IMR-90 (cell line): Measurements from ENCODE around the gene ARHGEF17. TPM values are rescaled to one million over a fixed set of nuclear protein-coding genes. Genes with fewer than 3 reads are reported as not detected.

Experiments used
- ATAC-seq: fragments of 200-7000 bp; cut with Tn5 transposase; 2 replicates; pipeline ENCODE4 v1.9.1; 2020; ENCODE audit warnings: low read depth, mild to moderate bottlenecking, moderate library complexity
- BruUV-seq: library from RNA; stranded (reverse); fragments of 400-500 nt; replicated peaks from 2 replicates; lab custom pipeline; 2021; lab: Mats Ljungman, UMichigan
- CTCF ChIA-PET: fragments of 300-600 bp; formaldehyde crosslinking; extraction: SDS; loops from one replicate; lab custom pipeline; 2021; ENCODE audit warnings: antibody characterized with exemption; lab: Yijun Ruan, JAX
- POLR2A ChIA-PET: fragments of 300-600 bp; sonication (Branson Sonifier 250); formaldehyde crosslinking; loops from one replicate; lab custom pipeline; 2022; ENCODE audit warnings: antibody characterized with exemption; ENCODE audit not compliant: unreplicated experiment; lab: Charles Lee
- DNase-seq: peaks from one replicate; pipeline ENCODE4 v3.0.0; 2013
- H2AFZ ChIP-seq: replicated peaks from 2 replicates; pipeline ENCODE3; 2013; ENCODE audit warnings: low read length, mild to moderate bottlenecking; ENCODE audit not compliant: poor library complexity
- H2AK5ac ChIP-seq: 2 replicates; pipeline ENCODE4 v1.6.1; 2013; ENCODE audit warnings: low read depth, low read length, inconsistent platforms
- H2AK9ac ChIP-seq: replicated peaks from 2 replicates; pipeline ENCODE3; 2013; ENCODE audit warnings: mild to moderate bottlenecking, low read depth, low read length, moderate library complexity; ENCODE audit not compliant: poor library complexity
- H2BK120ac ChIP-seq: 2 replicates; pipeline ENCODE4 v1.6.1; 2013; ENCODE audit warnings: low read depth, low read length, inconsistent platforms
- H2BK15ac ChIP-seq: 3 replicates; pipeline ENCODE4 v1.6.1; 2013; ENCODE audit warnings: low read depth, low read length, inconsistent platforms
- H2BK20ac ChIP-seq: 2 replicates; pipeline ENCODE4 v1.6.1; 2013; ENCODE audit warnings: low read depth, mild to moderate bottlenecking, inconsistent platforms, low read length, moderate library complexity
- H2BK5ac ChIP-seq: 2 replicates; pipeline ENCODE4 v1.6.1; 2013; ENCODE audit warnings: mild to moderate bottlenecking, low read depth, low read length, inconsistent platforms; ENCODE audit not compliant: poor library complexity, severe bottlenecking
- H3K14ac ChIP-seq: replicated peaks from 2 replicates; pipeline ENCODE4 v1.6.1; 2013; ENCODE audit warnings: low read depth, low read length, inconsistent platforms
- H3K18ac ChIP-seq: 2 replicates; pipeline ENCODE4 v1.6.1; 2013; ENCODE audit warnings: low read depth, low read length, control low read depth
- H3K23ac ChIP-seq: 2 replicates; pipeline ENCODE4 v1.6.1; 2013; ENCODE audit warnings: low read depth, low read length, inconsistent platforms
- H3K27ac ChIP-seq: 2 replicates; pipeline ENCODE4 v1.5.1; 2013; ENCODE audit warnings: mild to moderate bottlenecking, control low read depth, low read length; ENCODE audit not compliant: insufficient read depth
- H3K27me3 ChIP-seq: 2 replicates; pipeline ENCODE4 v1.6.1; 2013; ENCODE audit warnings: low read length; ENCODE audit not compliant: control insufficient read depth, insufficient read depth
- H3K36me3 ChIP-seq: 2 replicates; pipeline ENCODE4 v1.6.1; 2013; ENCODE audit warnings: low read length, mixed read lengths; ENCODE audit not compliant: control insufficient read depth, insufficient read depth
- H3K4ac ChIP-seq: 2 replicates; pipeline ENCODE4 v1.6.1; 2013; ENCODE audit warnings: low read depth, low read length, inconsistent platforms
- H3K4me1 ChIP-seq: 2 replicates; pipeline ENCODE4 v1.6.1; 2013; ENCODE audit warnings: low read length, mixed read lengths; ENCODE audit not compliant: control insufficient read depth, insufficient read depth
- H3K4me2 ChIP-seq: 2 replicates; pipeline ENCODE4 v1.6.1; 2013; ENCODE audit warnings: low read depth, mild to moderate bottlenecking, control low read depth, low read length, moderate library complexity
- H3K4me3 ChIP-seq: 2 replicates; pipeline ENCODE4 v1.5.1; 2013; ENCODE audit warnings: low read depth, mild to moderate bottlenecking, control low read depth, low read length, moderate library complexity; ENCODE audit not compliant: insufficient read depth
- H3K56ac ChIP-seq: 2 replicates; pipeline ENCODE4 v1.6.1; 2013; ENCODE audit warnings: low read length, inconsistent platforms; ENCODE audit not compliant: insufficient read depth; ENCODE audit errors: extremely low read depth
- H3K79me1 ChIP-seq, 2 experiments: 2 replicates each; pipeline ENCODE4 v1.6.1; 2013; ENCODE audit warnings: low read length in 2 of 2, inconsistent platforms in 1 of 2, low read depth in 1 of 2
- H3K9ac ChIP-seq: 2 replicates; pipeline ENCODE4 v1.6.1; 2013; ENCODE audit warnings: low read depth, low read length, control low read depth
- H3K9me1 ChIP-seq: 2 replicates; pipeline ENCODE4 v1.6.1; 2013; ENCODE audit warnings: low read length, inconsistent platforms; ENCODE audit not compliant: insufficient read depth
- H3K9me3 ChIP-seq: 2 replicates; pipeline ENCODE4 v1.6.1; 2013; ENCODE audit warnings: low read length; ENCODE audit not compliant: control insufficient read depth, insufficient read depth
- H4K20me1 ChIP-seq: 2 replicates; pipeline ENCODE4 v1.6.1; 2013; ENCODE audit warnings: low read length, inconsistent platforms; ENCODE audit not compliant: insufficient read depth
- H4K5ac ChIP-seq: 2 replicates; pipeline ENCODE4 v1.6.1; 2013; ENCODE audit warnings: mild to moderate bottlenecking, low read depth, low read length, control low read depth
- H4K8ac ChIP-seq, 2 experiments: 2 replicates each; pipeline ENCODE4 v1.6.1; 2013; ENCODE audit warnings: low read depth in 2 of 2, low read length in 2 of 2, control low read depth in 1 of 2, inconsistent platforms in 1 of 2
- H4K91ac ChIP-seq: 2 replicates; pipeline ENCODE4 v1.6.1; 2013; ENCODE audit warnings: low read depth, low read length, inconsistent platforms; ENCODE audit not compliant: insufficient read depth
- BHLHE40 ChIP-seq: fragments of 150-350 bp; IDR thresholded peaks from 2 replicates; pipeline ENCODE4 v1.6.1; 2016; ENCODE audit warnings: mild to moderate bottlenecking, low read depth, low read length
- CHD1 ChIP-seq: IDR thresholded peaks from 2 replicates; pipeline ENCODE4 v1.6.1; 2012; ENCODE audit warnings: low read depth, low read length, improper control_type of control experiment
- ELK1 ChIP-seq: fragments of 150-350 bp; IDR thresholded peaks from 2 replicates; pipeline ENCODE4 v1.6.1; 2016; ENCODE audit warnings: low read depth, mild to moderate bottlenecking, low read length, moderate library complexity, borderline replicate concordance
- FOS ChIP-seq: fragments of 150-350 bp; IDR thresholded peaks from 2 replicates; pipeline ENCODE4 v1.6.1; 2016; ENCODE audit warnings: low read depth, low read length
- MAFK ChIP-seq: IDR thresholded peaks from 2 replicates; pipeline ENCODE4 v1.6.1; 2012; ENCODE audit warnings: low read depth, low read length, improper control_type of control experiment
- MAZ ChIP-seq: IDR thresholded peaks from 2 replicates; pipeline ENCODE4 v1.6.1; 2012; ENCODE audit warnings: low read depth, mild to moderate bottlenecking, low read length, improper control_type of control experiment, moderate library complexity, borderline replicate concordance
- NFE2L2 ChIP-seq: fragments of 150-350 bp; IDR thresholded peaks from 2 replicates; pipeline ENCODE4 v1.6.1; 2016; ENCODE audit warnings: low read depth, mild to moderate bottlenecking, low read length
- POLR2A ChIP-seq: IDR thresholded peaks from 2 replicates; pipeline ENCODE4 v1.6.1; 2012; ENCODE audit warnings: mild to moderate bottlenecking, low read depth, low read length
- RAD21 ChIP-seq: IDR thresholded peaks from 2 replicates; pipeline ENCODE4 v1.6.1; 2012; ENCODE audit warnings: low read length, improper control_type of control experiment
- RCOR1 ChIP-seq: IDR thresholded peaks from 2 replicates; pipeline ENCODE4 v1.6.1; 2012; ENCODE audit warnings: mild to moderate bottlenecking, low read length, improper control_type of control experiment; ENCODE audit not compliant: insufficient replicate concordance
- RFX5 ChIP-seq: IDR thresholded peaks from 2 replicates; pipeline ENCODE4 v1.8.0; 2012; ENCODE audit warnings: low read depth, mild to moderate bottlenecking, low read length, moderate library complexity
- USF2 ChIP-seq: fragments of 150-350 bp; IDR thresholded peaks from 2 replicates; pipeline ENCODE4 v1.6.1; 2017; ENCODE audit warnings: mild to moderate bottlenecking, antibody characterized with exemption, low read length, low read depth
- WGBS, 2 experiments: methylation state at CpG; one replicate each; pipeline versions ENCODE4 v1.1.5 to v1.1.7; 2013; ENCODE audit warnings: missing lambda C conversion rate in 2 of 2; ENCODE audit not compliant: insufficient read length in 1 of 2; ENCODE audit errors: extremely low coverage in 2 of 2; 5-methylcytosine and 5-hydroxymethylcytosine counted together
- dilution Hi-C: fragments of 300-500 bp; cut with HindIII; formaldehyde crosslinking; loops from one replicate; pipeline ENCODE4 v1.14.3; 2018; ENCODE audit warnings: low sequenced_read_pairs; ENCODE audit not compliant: unreplicated experiment
- in situ Hi-C: fragments of 300-500 bp; cut with MboI; formaldehyde crosslinking; loops from 3 replicates; pipeline ENCODE4 v1.14.3; 2019; ENCODE audit warnings: low sequenced_read_pairs, inconsistent platforms, mixed read lengths
- intact Hi-C: fragments of 100-400 bp; cut with micrococcal nuclease; formaldehyde crosslinking; loops from 2 replicates; pipeline ENCODE4 v1.10.0; 2022
- polyA plus RNA-seq, 3 experiments: library from polyadenylated mRNA; depleted of rRNA; stranded (reverse); fragments of >200 nt; gene quantifications; 2 replicates each; pipeline ENCODE4 v1.2.3, GENCODE V29; 2012; ENCODE audit warnings: low replicate concordance in 1 of 3
- total RNA-seq: library from RNA; depleted of rRNA; stranded (reverse); fragments of >200 nt; gene quantifications from 2 replicates; pipeline ENCODE4 v1.2.3, GENCODE V29; 2012

Gene ARHGEF17
- total and polyA plus RNA-seq, 2 of the 4 experiments (the other 2 are of a cell fraction) = 21.7 to 97.7 TPM

- H3K27ac ChIP-seq = no peak overlapping the region
- H3K4me3 ChIP-seq = no peak overlapping the region
- H2BK20ac ChIP-seq = no peak overlapping the region
- H3K9me1 ChIP-seq = 0 out of 2 replicates have a peak, but pooled peaks cover 4% of the 10 kb centered on the region
- no peak overlapping the region for H3K4ac ChIP-seq
- no peak overlapping the region for H2AFZ ChIP-seq
- H2BK120ac ChIP-seq = no peak overlapping the region
- H3K9ac ChIP-seq = no peak overlapping the region
- in situ Hi-C loops (no loop called here), intact Hi-C loops (no loop called here), dilution Hi-C loops (no loop called here)
- DNase-seq (no peak), ATAC-seq (no peak)
- no peak overlapping the region for H3K23ac ChIP-seq
- 71% methylated on average over 2 of the region's 20 CpGs; no CpG with 5 or more reads in 1 of the 2 experiments for WGBS, 2 experiments
- H3K36me3 ChIP-seq = peaks cover 62% of the 10 kb centered on the region
- TF ChIP-seq ELK1 = no peak
- no peak for TF ChIP-seq POLR2A
- TF ChIP-seq NFE2L2 = no peak
- TF ChIP-seq BHLHE40 = no peak
- TF ChIP-seq USF2 = no peak
- no peak for TF ChIP-seq FOS
- TF ChIP-seq CHD1 = no peak
- no peak for TF ChIP-seq RAD21
- no peak for TF ChIP-seq MAZ
- no peak for TF ChIP-seq RCOR1
- TF ChIP-seq MAFK = no peak
- TF ChIP-seq RFX5 = no peak
- no peak overlapping the region for H3K18ac ChIP-seq
- no peak overlapping the region for H4K5ac ChIP-seq
- H4K20me1 ChIP-seq = peaks cover 12% of the 10 kb centered on the region; the same call in 1 of the 2 replicates
- peaks cover 0 to 17% of the 10 kb centered on the region in 2 experiments; a peak in 2 of 4 replicates for H3K79me1 ChIP-seq
- no peak overlapping the region for H4K91ac ChIP-seq
- ChIA-PET POLR2A (no interaction called here), CTCF (no interaction called here)
- H2AK9ac ChIP-seq = no peak overlapping the region
- H3K14ac ChIP-seq = no peak overlapping the region
- no peaks in the 10 kb centered on the region for H3K27me3 ChIP-seq
- no peak overlapping the region for H2BK15ac ChIP-seq
- H2AK5ac ChIP-seq = no peak overlapping the region
- no peak overlapping the region for H4K8ac ChIP-seq
- no peak overlapping the region for H3K4me2 ChIP-seq
- H3K4me1 ChIP-seq = no peaks in the 10 kb centered on the region
- H2BK5ac ChIP-seq = no peak overlapping the region
- BruUV-seq = no TSS peak
- H3K9me3 ChIP-seq = no peaks in the 10 kb centered on the region
- no peak overlapping the region for H3K56ac ChIP-seq
These were observed 59.5 kb downstream of the ARHGEF17 start for GRCh38 chr11:73367482-73368024.
